HepG2 (cell line): Measurements from ENCODE around the gene NUDCD2. TPM values are rescaled to one million over a fixed set of nuclear protein-coding genes. Genes with fewer than 3 reads are reported as not detected.

Experiments used
- CHD4 ChIP-seq: fragments of 200-600 bp; sonication (generic); IDR thresholded peaks from 2 replicates; pipeline ENCODE4 v1.7.0; 2017; ENCODE audit warnings: mild to moderate bottlenecking, low read length, borderline replicate concordance
- CSRNP1 ChIP-seq: sonication (generic); formaldehyde crosslinking; IDR thresholded peaks from 2 replicates; pipeline ENCODE4 v1.8.1; 2023; ENCODE audit warnings: mild to moderate bottlenecking, missing genetic modification reagents
- HINFP ChIP-seq: sonication (generic); formaldehyde crosslinking; IDR thresholded peaks from 2 replicates; pipeline ENCODE4 v1.4.0; 2020; ENCODE audit warnings: low read depth, mild to moderate bottlenecking, missing genetic modification reagents
- HOXA5 ChIP-seq: sonication (generic); formaldehyde crosslinking; IDR thresholded peaks from 2 replicates; pipeline ENCODE4 v1.4.0; 2020; ENCODE audit warnings: missing genetic modification reagents
- MAZ ChIP-seq, 2 experiments: sonication (generic) in 1 of 2; formaldehyde crosslinking in 1 of 2; IDR thresholded peaks; 2 replicates each; pipeline versions ENCODE4 v1.5.0 to v1.6.1; 2012 to 2020; ENCODE audit warnings: low read depth in 2 of 2, mild to moderate bottlenecking in 2 of 2, borderline replicate concordance in 1 of 2, improper control_type of control experiment in 1 of 2, low read length in 1 of 2, missing genetic modification reagents in 1 of 2, moderate library complexity in 1 of 2
- MIER3 ChIP-seq: IDR thresholded peaks from 2 replicates; pipeline ENCODE4 v1.6.1; 2016; ENCODE audit warnings: missing compliant biosample characterization, borderline replicate concordance
- NCOA2 ChIP-seq: sonication (generic); formaldehyde crosslinking; IDR thresholded peaks from 2 replicates; pipeline ENCODE4 v1.8.0; 2022; ENCODE audit warnings: inconsistent platforms
- NFE2 ChIP-seq: sonication (generic); formaldehyde crosslinking; IDR thresholded peaks from 2 replicates; pipeline ENCODE4 v1.4.0; 2020; ENCODE audit warnings: missing genetic modification reagents
- PITX1 ChIP-seq: sonication (generic); formaldehyde crosslinking; IDR thresholded peaks from 2 replicates; pipeline ENCODE4 v1.5.1; 2020; ENCODE audit warnings: mild to moderate bottlenecking, missing genetic modification reagents
- RARA ChIP-seq: IDR thresholded peaks from 2 replicates; pipeline ENCODE4 v1.6.1; 2016; ENCODE audit warnings: missing genetic modification reagents, missing compliant biosample characterization
- REPIN1 ChIP-seq: sonication (generic); formaldehyde crosslinking; IDR thresholded peaks from 2 replicates; pipeline ENCODE4 v1.8.0; 2022; ENCODE audit warnings: missing genetic modification reagents, low read depth, mild to moderate bottlenecking, borderline replicate concordance
- REXO4 ChIP-seq: sonication (generic); formaldehyde crosslinking; IDR thresholded peaks from 2 replicates; pipeline ENCODE4 v1.8.0; 2022; ENCODE audit warnings: missing genetic modification reagents, mild to moderate bottlenecking, borderline replicate concordance
- SKI ChIP-seq: fragments of 450-650 bp; IDR thresholded peaks from one replicate; pipeline ENCODE4 v1.6.1; 2018; ENCODE audit warnings: mild to moderate bottlenecking; ENCODE audit not compliant: partially characterized antibody
- TBL1XR1 ChIP-seq: fragments of 150-350 bp; IDR thresholded peaks from 2 replicates; pipeline ENCODE4 v1.6.1; 2014; ENCODE audit warnings: borderline replicate concordance, low read length; ENCODE audit not compliant: partially characterized antibody
- TBX3 ChIP-seq: fragments of 450-650 bp; IDR thresholded peaks from 2 replicates; pipeline ENCODE4 v1.6.1; 2017; ENCODE audit warnings: antibody characterized with exemption, mild to moderate bottlenecking, inconsistent platforms, borderline replicate concordance
- ZBED4 ChIP-seq: sonication (generic); formaldehyde crosslinking; IDR thresholded peaks from 2 replicates; pipeline ENCODE4 v1.4.0; 2020; ENCODE audit warnings: missing genetic modification reagents, borderline replicate concordance
- ZBTB34 ChIP-seq: sonication (generic); formaldehyde crosslinking; IDR thresholded peaks from 2 replicates; pipeline ENCODE4 v1.8.0; 2022; ENCODE audit warnings: mild to moderate bottlenecking, missing genetic modification reagents
- ZMAT5 ChIP-seq: sonication (generic); formaldehyde crosslinking; IDR thresholded peaks from 2 replicates; pipeline ENCODE4 v1.5.0; 2020; ENCODE audit warnings: mild to moderate bottlenecking, low read depth, missing genetic modification reagents, borderline replicate concordance
- ZNF776 ChIP-seq: sonication (generic); formaldehyde crosslinking; IDR thresholded peaks from 2 replicates; pipeline ENCODE4 v1.4.0; 2020; ENCODE audit warnings: mild to moderate bottlenecking, missing genetic modification reagents
- polyA plus RNA-seq, 8 experiments: library from polyadenylated mRNA; depleted of rRNA in 3 of 8; stranded (reverse) in 7 of 8; unstranded in 1 of 8; fragments of >200 nt; fragmentation: Illumina TruSeq in 4 of 8; extraction: Trizol in 4 of 8; gene quantifications; 2 replicates each; pipeline versions ENCODE4 v1.2.1 to v1.2.3, GENCODE V29; 2011 to 2016; ENCODE audit warnings: low read depth in 4 of 8, missing spikeins in 1 of 8, mixed read lengths in 1 of 8; ENCODE audit not compliant: insufficient read depth in 1 of 8
- total RNA-seq, 5 experiments: library from RNA; depleted of rRNA; stranded (reverse); fragments of >200 nt; fragmentation: Illumina TruSeq; extraction: Trizol; gene quantifications; 2 replicates each; pipeline ENCODE4 v1.2.3, GENCODE V29; 2016; ENCODE audit warnings: low read depth in 1 of 5

Gene NUDCD2
- total and polyA plus RNA-seq, 2 of the 13 experiments (the other 11 are each of a cell fraction or from before 2014, with no cell fraction given), result 14.8 to 39.2 TPM

- TF ChIP-seq ZNF776 (CRISPR knock-in tag), result peak; percentile 60; the same call in 1 of the 2 replicates
- TF ChIP-seq PITX1 (CRISPR knock-in tag), result no peak
- no peak for TF ChIP-seq NCOA2 (CRISPR knock-in tag)
- TF ChIP-seq ZBTB34 (CRISPR knock-in tag), result peak; percentile 86
- no peak for TF ChIP-seq TBX3
- TF ChIP-seq MAZ (IDR thresholded peaks at IDR 0.05; ENCODE audit: borderline replicate concordance, low read depth, low read length), result no peak
- TF ChIP-seq MAZ (CRISPR knock-in tag; IDR thresholded peaks at IDR 0.05; ENCODE audit: low read depth), result no peak; the same call in 1 of the 2 replicates
- TF ChIP-seq MIER3 (CRISPR knock-in tag), result 0 out of 2 replicates have a peak, but pooled peaks have one; percentile 50
- TF ChIP-seq CSRNP1 (CRISPR knock-in tag), result peak; percentile 95
- TF ChIP-seq REPIN1, result peak; percentile 87
- TF ChIP-seq RARA (CRISPR knock-in tag), result no peak; the same call in 1 of the 2 replicates
- peak; percentile 69; the same call in 1 of the 2 replicates for TF ChIP-seq HINFP (CRISPR knock-in tag)
- TF ChIP-seq ZBED4 (CRISPR knock-in tag), result no peak
- TF ChIP-seq SKI, result no peak
- no peak for TF ChIP-seq CHD4
- TF ChIP-seq REXO4 (CRISPR knock-in tag), result peak; percentile 86; the same call in 1 of the 2 replicates
- peak; percentile 80 for TF ChIP-seq HOXA5 (CRISPR knock-in tag)
- TF ChIP-seq ZMAT5 (CRISPR knock-in tag), result no peak
- no peak for TF ChIP-seq NFE2 (CRISPR knock-in tag)
- TF ChIP-seq TBL1XR1, result no peak
Observed at GRCh38 chr5:163459819-163460561, at the start of gene NUDCD2 (continued).
